Stimulated activated naive CD8-positive, alpha-beta T cell treated with anti-CD3 and anti-CD28 coated beads, Interleukin-15, amount 100 ng/mL, for 72 hours (primary cell): ENCODE measurements around the gene UTP4.

Experiments
- ATAC-seq: fragments of 150-1000 bp; cut with Tn5 transposase; 2 replicates; pipeline ENCODE4 v1.10.0; 2021; ENCODE audit warnings: mild to moderate bottlenecking, moderate library complexity
- DNase-seq, 2 donors: peaks; one replicate each; pipeline ENCODE4 v3.0.0; 2021 to 2022
- H3K27ac Mint-ChIP-seq, 2 donors: one replicate each; pipeline ENCODE4 v1.8.0; 2022; ENCODE audit warnings: mild to moderate bottlenecking in 2 of 2, mixed read lengths in 2 of 2, moderate library complexity in 2 of 2
- H3K27me3 Mint-ChIP-seq: one replicate; pipeline ENCODE4 v1.8.0; 2022; ENCODE audit warnings: mixed read lengths
- H3K4me1 Mint-ChIP-seq: one replicate; pipeline ENCODE4 v1.8.0; 2022; ENCODE audit warnings: mild to moderate bottlenecking, mixed read lengths
- H3K4me3 Mint-ChIP-seq, 2 donors: one replicate each; pipeline ENCODE4 v1.8.0; 2022; ENCODE audit warnings: mild to moderate bottlenecking in 2 of 2, mixed read lengths in 2 of 2, moderate library complexity in 1 of 2
- H3K9me3 Mint-ChIP-seq, 2 donors: one replicate each; pipeline ENCODE4 v1.8.0; 2022; ENCODE audit warnings: mixed read lengths in 2 of 2

The UTP4 gene

DNA sequence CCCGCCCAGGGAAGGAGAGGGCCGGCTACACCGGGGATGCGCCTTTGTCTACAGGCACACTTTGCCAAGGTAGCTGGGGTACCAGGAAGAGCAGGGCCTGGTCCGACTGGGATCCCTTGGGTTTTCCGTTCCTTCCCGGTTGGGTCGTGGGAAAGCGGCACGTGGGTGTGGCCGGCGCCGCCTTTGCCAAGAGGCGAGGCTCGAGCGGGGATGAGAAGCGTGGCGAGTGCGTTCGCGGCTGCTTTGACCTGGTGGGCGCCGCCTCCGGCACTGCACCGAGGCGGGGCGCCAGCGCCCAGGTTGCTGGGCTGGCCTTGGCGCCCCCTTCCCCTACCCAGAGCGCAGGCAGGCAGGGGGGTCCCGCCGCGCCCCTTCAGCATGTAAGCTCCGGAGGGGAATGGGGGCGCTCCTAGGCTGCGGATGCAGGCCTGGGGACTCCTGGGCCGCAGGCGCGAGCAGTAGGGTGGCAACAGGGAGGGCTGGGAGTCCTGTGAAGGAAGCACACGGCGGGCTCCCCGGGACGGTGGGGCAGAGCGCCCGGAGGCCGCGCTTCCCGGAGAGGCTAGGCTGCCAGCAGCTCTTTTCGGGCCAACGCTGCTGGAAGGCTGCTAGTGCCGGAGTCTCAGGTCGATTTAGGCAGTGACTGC, 25.0 kb upstream of the UTP4 start:
- H3K27ac Mint-ChIP-seq = no peak overlapping the region
- ATAC-seq (peak; percentile 28), DNase-seq (no peak)
- peaks cover 73% of the 10 kb centered on the region for H3K27me3 Mint-ChIP-seq
- peaks cover 28% of the 10 kb centered on the region for H3K4me1 Mint-ChIP-seq
- no peaks in the 10 kb centered on the region for H3K9me3 Mint-ChIP-seq
- H3K4me3 Mint-ChIP-seq = peak overlapping the region; percentile 62 to 80

DNA sequence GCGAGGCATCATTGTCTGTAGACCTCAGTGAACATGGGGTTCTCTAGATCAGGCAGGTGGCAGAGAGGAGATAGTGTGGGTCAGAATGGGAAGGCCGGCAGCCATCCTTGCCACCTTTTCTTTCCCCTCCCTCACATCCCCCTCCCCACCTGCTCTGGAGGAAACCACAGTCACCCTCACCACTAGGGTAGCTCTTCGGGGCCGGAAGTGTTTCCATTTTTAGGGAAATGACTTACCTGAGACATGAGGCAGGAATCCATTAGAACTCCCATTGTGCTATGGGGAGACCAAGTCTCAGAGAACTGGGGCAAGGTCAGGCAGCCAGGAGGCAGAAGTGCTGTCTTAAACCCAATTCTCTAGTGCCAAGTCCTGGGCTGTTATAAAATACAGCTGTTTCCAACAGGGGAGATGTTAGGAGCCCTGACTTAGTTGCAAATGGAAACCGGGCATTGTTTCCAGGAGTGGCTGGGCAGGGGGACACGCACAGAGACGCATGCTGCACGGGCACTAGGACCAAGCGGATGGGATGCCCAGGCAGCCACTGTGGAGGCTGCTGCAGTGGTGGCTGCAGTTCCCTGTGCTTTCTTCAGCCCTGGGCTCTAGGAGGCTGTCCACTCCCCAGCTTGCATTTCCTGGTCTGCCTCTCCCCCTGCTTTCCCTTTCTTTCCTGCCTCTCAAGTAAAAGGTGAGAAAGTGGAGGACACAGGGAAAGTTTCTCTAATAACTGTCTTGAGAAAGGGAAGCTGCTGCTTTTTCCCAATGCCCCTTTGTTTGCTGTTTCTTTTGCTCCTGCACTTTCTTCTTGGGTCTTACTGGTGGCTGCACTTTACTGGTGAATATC, 24.2 kb upstream of the UTP4 start:
- DNase-seq = no peak
- no peak overlapping the region for H3K27ac Mint-ChIP-seq
- ATAC-seq = no peak
- H3K4me3 Mint-ChIP-seq = no peak overlapping the region
- H3K27me3 Mint-ChIP-seq = peaks cover 65% of the 10 kb centered on the region
- peaks cover 36% of the 10 kb centered on the region for H3K4me1 Mint-ChIP-seq
- H3K9me3 Mint-ChIP-seq = no peaks in the 10 kb centered on the region

- ATAC-seq (no peak), DNase-seq (no peak)
- H3K4me3 Mint-ChIP-seq = no peak overlapping the region
- H3K4me1 Mint-ChIP-seq = peaks cover 37% of the 10 kb centered on the region
- H3K9me3 Mint-ChIP-seq = no peaks in the 10 kb centered on the region
- H3K27me3 Mint-ChIP-seq = peaks cover 59% of the 10 kb centered on the region
- no peak overlapping the region for H3K27ac Mint-ChIP-seq
Measured at GRCh38 chr16:69108905-69109252, 23.6 kb upstream of the UTP4 start.

DNA sequence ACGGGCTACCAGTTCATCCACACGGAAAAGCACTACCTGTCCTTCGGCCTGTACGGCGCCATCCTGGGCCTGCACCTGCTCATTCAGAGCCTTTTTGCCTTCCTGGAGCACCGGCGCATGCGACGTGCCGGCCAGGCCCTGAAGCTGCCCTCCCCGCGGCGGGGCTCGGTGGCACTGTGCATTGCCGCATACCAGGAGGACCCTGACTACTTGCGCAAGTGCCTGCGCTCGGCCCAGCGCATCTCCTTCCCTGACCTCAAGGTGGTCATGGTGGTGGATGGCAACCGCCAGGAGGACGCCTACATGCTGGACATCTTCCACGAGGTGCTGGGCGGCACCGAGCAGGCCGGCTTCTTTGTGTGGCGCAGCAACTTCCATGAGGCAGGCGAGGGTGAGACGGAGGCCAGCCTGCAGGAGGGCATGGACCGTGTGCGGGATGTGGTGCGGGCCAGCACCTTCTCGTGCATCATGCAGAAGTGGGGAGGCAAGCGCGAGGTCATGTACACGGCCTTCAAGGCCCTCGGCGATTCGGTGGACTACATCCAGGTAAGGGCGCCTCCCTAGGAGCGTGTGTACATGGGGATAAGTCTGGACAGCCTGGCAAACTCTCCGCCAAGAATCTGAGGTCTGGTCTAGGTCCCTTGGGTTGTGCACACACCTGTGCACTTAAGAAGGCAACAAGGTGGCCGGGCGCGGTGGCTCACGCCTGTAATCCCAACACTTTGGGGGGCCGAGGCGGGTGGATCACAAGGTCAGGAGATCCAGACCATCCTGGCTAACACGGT, 22.8 kb upstream of the UTP4 start:
- Mint-ChIP-seq H3K9me3 (no peaks in the 10 kb centered on the region), H3K4me3 (no peak overlapping the region), H3K27me3 (peaks cover 51% of the 10 kb centered on the region), H3K27ac (no peak overlapping the region), H3K4me1 (peaks cover 37% of the 10 kb centered on the region)
- DNase-seq (no peak), ATAC-seq (no peak)

DNA sequence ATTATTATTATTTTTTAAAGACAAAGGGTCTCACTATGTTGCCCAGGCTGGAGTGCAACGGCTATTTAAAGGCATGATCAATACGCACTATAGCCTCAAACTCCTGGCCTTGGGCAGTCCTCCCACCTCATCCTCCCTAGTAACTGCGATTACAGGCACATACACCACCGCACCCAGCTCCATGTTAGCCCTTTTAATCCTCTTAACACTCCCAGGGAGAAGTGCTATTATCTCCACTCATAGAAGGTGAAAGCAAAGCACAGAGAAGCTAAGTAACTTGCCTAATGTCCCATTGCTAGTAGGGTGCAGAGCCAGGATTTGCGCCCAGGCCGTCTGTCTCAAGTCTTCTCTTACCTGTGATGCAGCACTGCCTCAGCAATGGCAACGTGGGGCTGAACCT, 22.0 kb upstream of the UTP4 start:
- Mint-ChIP-seq H3K9me3 (no peaks in the 10 kb centered on the region), H3K4me3 (no peak overlapping the region), H3K27ac (no peak overlapping the region), H3K4me1 (peaks cover 35% of the 10 kb centered on the region), H3K27me3 (peaks cover 44% of the 10 kb centered on the region)
- ATAC-seq (no peak), DNase-seq (no peak)

- Mint-ChIP-seq H3K27ac (no peak overlapping the region), H3K4me3 (no peak overlapping the region), H3K9me3 (no peaks in the 10 kb centered on the region), H3K27me3 (peaks cover 36% of the 10 kb centered on the region), H3K4me1 (peaks cover 28% of the 10 kb centered on the region)
- no peak for DNase-seq
- no peak for ATAC-seq
Measured at GRCh38 chr16:69111216-69111875, 21.1 kb upstream of the UTP4 start.

DNA sequence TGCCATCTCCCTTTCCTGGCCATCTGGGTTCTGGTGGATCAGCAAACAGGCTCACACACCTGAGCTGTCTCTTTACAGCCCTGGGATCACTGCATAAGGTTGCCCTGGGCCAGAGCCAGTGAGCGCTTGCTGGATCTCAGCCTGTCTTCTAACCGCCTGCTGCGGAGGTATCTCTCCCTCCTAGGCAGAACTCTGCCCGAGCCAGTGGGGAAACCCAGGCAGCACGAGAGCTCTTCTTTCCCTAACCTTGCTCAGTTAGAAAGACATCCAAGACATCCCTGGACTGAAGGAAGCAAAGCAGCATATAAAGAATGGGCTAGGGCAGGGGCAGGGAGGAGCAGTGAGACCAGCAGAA, 20.6 kb upstream of the UTP4 start:
- Mint-ChIP-seq H3K27ac (peak overlapping the region in 1 of 2 donors; percentile 57), H3K4me3 (no peak overlapping the region), H3K27me3 (peaks cover 31% of the 10 kb centered on the region), H3K4me1 (peaks cover 28% of the 10 kb centered on the region), H3K9me3 (no peaks in the 10 kb centered on the region)
- DNase-seq (no peak), ATAC-seq (no peak)

- H3K27ac Mint-ChIP-seq = no peak overlapping the region
- H3K4me1 Mint-ChIP-seq = peaks cover 24% of the 10 kb centered on the region
- peak; percentile 46 to 56 for DNase-seq
- no peaks in the 10 kb centered on the region for H3K9me3 Mint-ChIP-seq
- ATAC-seq = peak; percentile 79
- H3K4me3 Mint-ChIP-seq = no peak overlapping the region
- peaks cover 24% of the 10 kb centered on the region for H3K27me3 Mint-ChIP-seq
Measured at GRCh38 chr16:69112285-69113129, 19.9 kb upstream of the UTP4 start.

DNA sequence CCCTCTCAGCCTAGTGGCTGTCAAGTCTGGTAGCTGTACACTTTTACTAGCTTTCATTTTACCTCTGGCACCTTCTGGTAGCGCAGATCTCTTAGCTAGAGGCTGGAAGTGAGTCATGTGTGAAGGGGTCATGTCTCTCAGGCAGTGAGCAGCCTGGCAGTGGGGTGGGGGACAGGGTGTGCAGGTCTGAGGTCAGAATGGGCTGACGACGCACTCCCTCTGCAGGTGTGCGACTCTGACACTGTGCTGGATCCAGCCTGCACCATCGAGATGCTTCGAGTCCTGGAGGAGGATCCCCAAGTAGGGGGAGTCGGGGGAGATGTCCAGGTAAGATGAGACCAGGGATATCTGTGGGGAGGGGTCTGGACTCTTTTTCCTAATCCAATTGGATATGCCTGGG, 19.2 kb upstream of the UTP4 start:
- H3K27me3 Mint-ChIP-seq = peaks cover 17% of the 10 kb centered on the region
- no peaks in the 10 kb centered on the region for H3K9me3 Mint-ChIP-seq
- ATAC-seq = peak; percentile 39
- H3K4me3 Mint-ChIP-seq = no peak overlapping the region
- DNase-seq = no peak
- no peak overlapping the region for H3K27ac Mint-ChIP-seq
- H3K4me1 Mint-ChIP-seq = peaks cover 17% of the 10 kb centered on the region

GRCh38 chr16:69114346-69114975, 18.0 kb upstream of the UTP4 start:
- Mint-ChIP-seq H3K27me3 (peaks cover 5% of the 10 kb centered on the region), H3K4me1 (peaks cover 20% of the 10 kb centered on the region), H3K27ac (no peak overlapping the region), H3K4me3 (no peak overlapping the region), H3K9me3 (no peaks in the 10 kb centered on the region)
- DNase-seq (no peak), ATAC-seq (no peak)

- DNase-seq (no peak), ATAC-seq (no peak)
- Mint-ChIP-seq H3K9me3 (no peaks in the 10 kb centered on the region), H3K27ac (no peak overlapping the region), H3K4me3 (no peak overlapping the region), H3K27me3 (no peaks in the 10 kb centered on the region), H3K4me1 (peaks cover 20% of the 10 kb centered on the region)
Measured at GRCh38 chr16:69114976-69115355, 17.5 kb upstream of the UTP4 start.

DNA sequence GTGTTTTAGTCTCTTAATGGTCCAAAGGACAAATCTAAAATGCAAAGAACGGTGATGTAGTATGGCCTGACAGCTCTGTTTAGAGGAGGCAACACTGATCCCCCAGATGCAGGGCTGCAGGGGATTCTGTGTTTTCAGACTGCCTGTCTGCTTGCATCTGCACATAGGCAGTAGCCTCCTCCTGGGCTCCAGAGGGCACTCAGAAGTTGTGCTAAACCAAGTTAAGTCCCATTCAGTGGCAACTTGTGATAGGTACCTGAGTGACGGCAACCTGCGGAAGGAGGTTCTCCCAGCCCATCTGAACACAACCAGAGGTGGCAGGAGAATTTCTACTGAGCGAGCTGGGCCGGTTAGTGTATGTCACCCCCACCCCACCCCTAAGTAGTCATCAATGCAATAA, 17.1 kb upstream of the UTP4 start:
- Mint-ChIP-seq H3K27me3 (no peaks in the 10 kb centered on the region), H3K4me1 (peaks cover 20% of the 10 kb centered on the region), H3K27ac (no peak overlapping the region), H3K4me3 (no peak overlapping the region), H3K9me3 (no peaks in the 10 kb centered on the region)
- DNase-seq (no peak), ATAC-seq (no peak)

GRCh38 chr16:69115837-69116236, 16.6 kb upstream of the UTP4 start:
- no peak overlapping the region for H3K27ac Mint-ChIP-seq
- no peak overlapping the region for H3K4me3 Mint-ChIP-seq
- ATAC-seq = no peak
- H3K27me3 Mint-ChIP-seq = no peaks in the 10 kb centered on the region
- H3K9me3 Mint-ChIP-seq = no peaks in the 10 kb centered on the region
- no peak for DNase-seq
- H3K4me1 Mint-ChIP-seq = peaks cover 20% of the 10 kb centered on the region

GRCh38 chr16:69116256-69116875, 16.1 kb upstream of the UTP4 start:
- Mint-ChIP-seq H3K27me3 (no peaks in the 10 kb centered on the region), H3K9me3 (no peaks in the 10 kb centered on the region), H3K4me3 (no peak overlapping the region), H3K27ac (no peak overlapping the region), H3K4me1 (peaks cover 20% of the 10 kb centered on the region)
- DNase-seq (no peak), ATAC-seq (no peak)
